GM19467 (cell line): Measurements from ENCODE around the gene SHCBP1.
"Not testable (repeated sequence)": the region's sequence is repeated elsewhere in the genome, so short reads cannot be mapped to it uniquely, and the experiment has no call there.

ENCODE experiments used
- ATAC-seq: cut with Tn5 transposase; IDR thresholded peaks from one replicate; pipeline ENCODE4 v1.9.1; 2021; ENCODE audit warnings: mild to moderate bottlenecking, moderate library complexity; ENCODE audit not compliant: unreplicated experiment

The SHCBP1 gene

DNA sequence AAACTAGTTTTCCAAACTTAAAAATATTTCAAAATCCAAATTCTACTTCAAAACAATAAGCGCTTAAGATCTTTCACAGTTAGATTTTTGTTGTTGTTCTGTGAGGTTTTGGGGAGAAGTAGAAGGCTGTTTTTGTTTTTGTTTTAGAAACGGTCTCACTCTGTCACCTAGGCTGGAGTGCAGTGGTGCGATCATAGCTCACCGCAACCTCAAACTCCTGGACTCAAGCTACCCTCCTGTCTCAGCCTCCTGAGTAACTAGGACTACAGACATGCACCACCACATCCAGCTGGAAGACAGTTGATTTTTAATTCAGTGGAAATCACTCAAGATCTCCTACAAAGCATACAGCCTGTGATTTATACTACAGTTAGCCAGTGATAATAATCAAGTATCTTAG is 2.7 kb downstream of the SHCBP1 start:
- ATAC-seq = no peak

DNA sequence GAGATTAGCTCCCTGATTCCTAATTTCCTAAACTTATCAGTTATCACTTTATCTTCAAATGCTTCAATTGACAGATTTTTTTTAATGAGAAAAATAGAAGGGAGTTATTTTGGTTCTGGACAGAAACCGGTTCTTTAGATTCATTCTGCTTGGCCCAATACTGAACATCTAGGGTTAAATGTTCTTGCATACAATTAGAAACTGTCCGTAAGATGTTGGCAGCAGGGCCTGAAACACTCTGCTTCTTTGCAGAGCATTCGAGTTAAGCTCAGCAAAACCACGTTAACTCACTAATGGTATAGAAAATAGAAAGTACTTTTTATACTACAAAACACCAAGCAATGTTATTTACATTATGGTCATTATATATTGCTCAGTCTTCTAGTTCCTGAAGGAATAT is 7.2 kb downstream of the SHCBP1 start:
- no peak for ATAC-seq

GRCh38 chr16:46613352-46613751 is 7.8 kb downstream of the SHCBP1 start:
- no peak for ATAC-seq

DNA sequence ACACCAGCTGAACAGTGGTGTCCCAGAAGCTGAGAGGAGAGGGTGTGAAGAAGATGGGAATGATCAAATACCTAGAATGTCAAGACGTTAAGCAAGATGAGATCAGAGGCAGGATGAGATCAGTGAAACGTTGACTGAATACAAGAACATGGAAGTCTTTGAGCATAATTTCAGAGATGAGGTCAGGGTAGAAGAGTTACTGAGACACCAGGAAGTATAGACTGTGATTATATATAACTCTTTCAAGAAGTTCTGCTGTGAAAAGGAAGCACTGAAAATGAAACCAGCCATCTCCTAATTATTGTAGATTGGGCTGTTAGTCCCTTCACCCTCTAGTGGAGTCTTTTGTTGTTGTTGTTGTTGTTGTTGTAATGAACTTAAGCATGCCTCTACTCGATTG is 9.1 kb downstream of the SHCBP1 start:
- no peak for ATAC-seq

- no peak for ATAC-seq
Measured at GRCh38 chr16:46607529-46607928, 13.7 kb downstream of the SHCBP1 start.

GRCh38 chr16:46606231-46606630 is 14.9 kb downstream of the SHCBP1 start:
- no peak for ATAC-seq

GRCh38 chr16:46591257-46591656 is 29.9 kb downstream of the SHCBP1 start:
- no peak for ATAC-seq

DNA sequence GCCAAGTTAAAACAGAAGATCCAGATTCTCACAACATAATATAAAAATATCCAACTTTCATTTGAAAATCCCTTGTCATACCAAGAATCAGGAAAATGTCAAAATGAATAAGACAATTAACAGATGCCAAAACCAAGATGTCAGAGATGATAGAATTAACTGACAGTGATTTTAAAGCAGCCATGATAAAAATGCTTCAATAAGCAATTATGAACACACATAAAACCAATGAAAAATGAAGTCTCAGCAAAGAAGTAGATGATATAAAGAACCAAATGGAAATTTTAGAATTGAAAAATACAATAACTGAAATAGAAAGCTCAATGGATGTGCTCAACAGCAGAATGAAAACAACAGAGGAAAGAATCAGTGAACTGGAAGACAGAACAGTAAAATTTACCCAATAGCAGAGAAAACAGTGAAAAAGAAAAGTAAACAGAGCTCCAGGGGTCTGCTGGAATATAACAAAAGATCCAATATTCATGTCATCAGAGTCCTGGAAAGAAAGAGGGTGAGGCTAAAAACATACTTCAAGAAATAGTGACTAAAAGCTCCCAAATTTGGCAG is 35.1 kb downstream of the SHCBP1 start:
- no peak for ATAC-seq

DNA sequence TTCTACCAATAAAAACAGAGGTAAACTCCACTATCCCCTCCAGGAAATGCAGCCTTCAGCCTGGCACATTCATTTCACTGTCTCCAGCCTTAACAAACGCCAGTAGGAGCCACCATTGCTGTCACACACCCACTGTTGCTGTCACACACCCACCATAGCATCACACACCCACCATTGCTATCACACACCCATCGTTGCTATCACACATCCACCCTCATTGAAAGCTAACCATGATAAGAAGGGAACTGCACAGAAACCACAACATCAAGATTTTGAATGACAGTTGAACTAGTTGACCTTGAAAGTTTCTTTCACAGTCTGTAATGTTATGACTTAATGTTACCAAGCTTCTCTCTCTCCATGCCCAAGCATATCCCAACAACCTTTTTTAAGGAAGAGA is 38.1 kb downstream of the SHCBP1 start:
- ATAC-seq = no peak

DNA sequence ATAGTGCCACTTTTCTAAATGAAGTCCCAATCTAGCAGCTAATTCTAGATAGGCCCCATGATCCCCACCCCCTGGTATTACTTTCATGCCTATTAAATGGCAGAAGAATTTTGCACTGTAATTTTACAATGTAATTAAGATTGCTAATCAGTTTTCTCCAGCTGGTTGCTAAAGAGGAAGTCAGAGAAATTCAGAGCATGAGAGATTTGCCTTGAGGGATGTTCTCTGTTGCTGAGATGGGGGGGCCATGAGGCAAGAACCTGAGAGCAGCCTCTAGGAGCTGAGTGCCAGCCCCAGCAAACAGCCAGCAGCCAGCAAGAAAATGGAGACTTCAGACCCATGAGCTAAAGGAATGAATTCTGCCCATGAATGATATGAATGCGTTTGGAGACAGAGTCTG is 38.9 kb downstream of the SHCBP1 start:
- no peak for ATAC-seq

DNA sequence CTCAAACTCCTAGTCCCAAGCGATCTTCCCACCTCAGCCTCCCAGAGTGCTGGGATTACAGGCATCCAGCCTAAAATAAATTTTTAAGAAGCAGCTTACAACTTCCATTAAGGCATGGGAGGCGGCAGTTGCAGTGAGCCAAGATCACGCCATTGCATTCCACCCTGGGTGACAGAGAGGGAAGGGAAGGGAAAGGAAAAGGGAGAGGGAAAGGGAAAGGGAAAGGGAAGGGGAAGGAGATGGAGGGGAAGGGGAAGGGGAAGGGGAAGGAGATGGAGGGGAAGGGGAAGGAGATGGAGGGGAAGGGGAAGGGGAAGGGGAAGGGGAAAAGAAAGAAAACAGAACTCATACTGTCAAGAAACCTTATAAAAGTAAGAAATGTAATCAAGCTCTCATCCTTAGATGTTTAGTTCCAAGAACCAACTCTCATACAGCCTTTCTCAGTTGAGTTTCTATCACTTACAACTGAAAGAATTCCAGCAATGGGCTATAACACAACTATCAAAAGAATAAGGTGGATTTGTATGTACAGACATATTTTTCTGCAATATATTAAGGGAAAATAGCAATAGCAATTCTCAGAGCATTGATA is 43.1 kb downstream of the SHCBP1 start:
- ATAC-seq = no peak

DNA sequence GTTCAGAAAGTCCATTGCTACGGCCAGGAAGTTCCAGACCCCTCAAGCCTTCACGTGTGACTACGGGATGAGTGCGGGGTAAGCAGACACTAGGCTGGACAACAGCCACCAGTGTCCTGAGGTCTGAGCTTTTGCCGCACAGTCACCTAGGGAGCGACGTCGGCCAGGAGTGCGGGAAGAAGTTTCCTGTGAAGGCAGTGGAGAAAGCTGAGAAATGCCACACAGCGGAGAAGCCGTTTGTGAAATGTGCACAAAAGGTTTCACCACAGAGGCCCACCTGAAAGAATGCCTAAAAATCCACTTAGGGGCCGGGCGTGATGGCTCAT is 47.4 kb downstream of the SHCBP1 start:
- ATAC-seq = no peak

GRCh38 chr16:46573008-46573833 is 48.0 kb downstream of the SHCBP1 start:
- ATAC-seq = no peak

GRCh38 chr16:46569231-46569735 is 51.9 kb downstream of the SHCBP1 start:
- ATAC-seq = no peak

DNA sequence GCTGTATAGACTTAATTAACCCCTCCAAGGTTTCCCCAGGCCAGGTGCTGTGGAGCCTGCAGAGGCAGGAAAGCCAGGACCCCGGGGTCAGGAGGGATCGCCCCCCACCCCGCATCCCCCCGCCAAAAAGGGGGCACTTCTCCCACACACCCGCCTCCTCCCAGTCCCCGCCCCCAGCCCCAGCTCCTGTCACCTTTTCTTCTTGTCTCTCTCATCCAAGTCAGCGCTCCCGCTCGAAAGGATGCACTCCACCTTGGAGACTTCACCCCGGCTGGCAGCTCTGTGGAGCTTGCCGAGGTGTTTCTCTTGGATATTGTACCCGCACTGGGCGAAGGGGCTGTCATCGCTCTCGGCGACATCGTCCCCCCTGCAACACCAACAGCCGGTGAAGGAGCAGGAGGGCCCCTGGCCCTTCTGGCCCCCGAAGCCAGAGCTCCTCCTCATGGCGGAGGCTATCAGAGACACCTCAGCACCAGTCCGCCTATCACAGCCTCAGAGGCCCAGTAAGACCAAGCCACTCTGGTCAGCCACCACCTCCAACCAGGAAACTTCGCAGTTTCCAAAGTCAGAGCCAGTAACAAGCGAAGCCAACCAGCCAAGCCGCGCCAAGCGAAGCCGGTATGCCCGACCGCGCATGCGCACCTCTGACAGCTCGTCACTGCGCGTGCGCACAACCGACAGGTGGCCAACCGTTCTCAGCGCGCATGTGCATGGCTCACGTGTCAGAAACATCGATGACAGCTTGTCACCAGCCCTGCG is 52.5 kb downstream of the SHCBP1 start:
- ATAC-seq = no peak

GRCh38 chr16:46562979-46563378 is 58.2 kb downstream of the SHCBP1 start:
- no peak for ATAC-seq

DNA sequence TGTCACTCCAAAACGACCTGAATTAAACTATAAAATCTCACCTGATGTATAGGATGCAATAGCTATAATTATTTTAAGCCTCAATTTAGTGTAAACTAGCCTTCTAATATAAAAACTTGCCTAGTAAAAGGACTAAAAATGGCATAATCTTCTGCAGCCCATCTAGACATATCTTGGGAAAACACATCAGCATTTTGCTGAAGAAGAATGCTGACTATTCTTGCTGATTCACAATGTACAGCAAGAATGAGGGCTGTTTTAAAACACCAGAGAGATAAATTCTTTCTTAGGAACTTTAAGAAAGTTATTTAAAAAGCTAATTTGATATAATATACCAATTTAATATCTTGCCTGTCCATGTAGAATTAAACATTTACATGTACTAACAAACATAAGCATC is 63.2 kb downstream of the SHCBP1 start:
- ATAC-seq = no peak

DNA sequence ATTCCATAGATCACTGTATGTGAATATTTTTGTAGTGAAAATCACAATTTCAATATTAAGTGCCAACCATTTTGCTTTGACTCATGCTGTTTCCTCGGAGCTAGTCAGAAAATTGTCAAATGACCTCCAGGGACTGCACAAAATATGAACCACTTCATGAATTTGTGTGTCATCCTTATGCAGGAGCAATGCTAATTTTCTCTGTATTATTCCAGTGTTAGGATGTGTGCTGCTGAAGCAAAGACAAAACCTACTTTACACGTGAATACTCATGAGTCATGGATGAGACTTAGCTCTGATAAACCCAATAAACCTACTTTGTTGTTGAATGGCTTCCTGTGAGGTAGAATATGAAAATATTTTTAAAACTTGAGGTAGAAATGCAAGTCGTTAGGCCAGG is 65.2 kb downstream of the SHCBP1 start:
- ATAC-seq = no peak

DNA sequence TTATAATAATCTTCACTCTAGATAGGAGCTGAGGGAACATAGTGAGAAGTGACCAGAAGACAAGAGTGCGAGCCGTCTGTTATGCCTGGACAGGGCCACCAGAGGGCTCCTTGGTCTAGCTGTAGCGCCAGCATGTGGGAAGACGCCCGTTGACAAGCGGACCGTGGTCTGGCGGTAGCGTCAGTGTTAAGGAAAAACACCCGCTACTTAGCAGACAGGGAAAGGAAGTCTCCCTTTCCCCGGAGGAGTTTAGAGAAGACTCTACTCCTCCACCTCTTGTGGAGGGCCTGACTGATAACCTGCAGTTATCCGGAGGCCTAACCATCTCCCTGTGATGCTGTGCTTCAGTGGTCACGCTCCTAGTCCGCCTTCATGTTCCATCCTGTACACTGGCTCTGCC is 66.7 kb downstream of the SHCBP1 start:
- ATAC-seq = not testable (repeated sequence)

GRCh38 chr16:46549477-46549876 is 71.7 kb downstream of the SHCBP1 start:
- ATAC-seq = no peak
